OCI-LY1 (cell line): ENCODE results near the gene MYO18B.

Source experiments
- H2AFZ ChIP-seq: fragments of 200-600 bp; sonication (generic), shearing (Covaris generic); 2 replicates; pipeline ENCODE4 v1.6.0; 2014; ENCODE audit warnings: antibody characterized with exemption, mild to moderate bottlenecking, low read length
- H3F3A ChIP-seq: fragments of 200-600 bp; sonication (generic), shearing (Covaris generic); 2 replicates; pipeline ENCODE4 v1.6.0; 2014; ENCODE audit warnings: mild to moderate bottlenecking, antibody characterized with exemption, low read length, moderate library complexity; ENCODE audit not compliant: insufficient read depth
- H3K27ac ChIP-seq: fragments of 200-600 bp; sonication (generic); 2 replicates; pipeline ENCODE4 v1.5.1; 2014; ENCODE audit warnings: low read length, mixed run types, mild to moderate bottlenecking, low read depth; ENCODE audit not compliant: poor library complexity, severe bottlenecking
- H3K27me3 ChIP-seq: fragments of 200-600 bp; sonication (generic); 2 replicates; pipeline ENCODE4 v1.6.0; 2014; ENCODE audit warnings: antibody characterized with exemption, mild to moderate bottlenecking, low read length, moderate library complexity; ENCODE audit not compliant: insufficient read depth
- H3K36me3 ChIP-seq: fragments of 200-600 bp; sonication (generic); 2 replicates; pipeline ENCODE4 v1.6.1; 2014; ENCODE audit warnings: mild to moderate bottlenecking, antibody characterized with exemption, low read length, moderate library complexity, mixed read lengths; ENCODE audit not compliant: insufficient read depth
- H3K4me1 ChIP-seq: fragments of 200-600 bp; sonication (generic); 2 replicates; pipeline ENCODE4 v1.5.1; 2014; ENCODE audit warnings: mild to moderate bottlenecking, low read length, moderate library complexity; ENCODE audit not compliant: insufficient read depth, severe bottlenecking
- H3K4me2 ChIP-seq: fragments of 200-600 bp; sonication (generic), shearing (Covaris generic); 2 replicates; pipeline ENCODE4 v1.6.1; 2014; ENCODE audit warnings: low read length
- H3K4me3 ChIP-seq: fragments of 200-600 bp; sonication (generic); 2 replicates; pipeline ENCODE4 v1.5.1; 2014; ENCODE audit warnings: low read length, low read depth, mild to moderate bottlenecking, mixed read lengths; ENCODE audit not compliant: poor library complexity, severe bottlenecking
- H3K79me2 ChIP-seq: fragments of 200-600 bp; shearing (Covaris generic); 2 replicates; pipeline ENCODE4 v1.6.1; 2016; ENCODE audit warnings: mixed run types, low read length, mixed read lengths; ENCODE audit not compliant: insufficient read depth
- H3K9ac ChIP-seq: fragments of 200-600 bp; sonication (generic), shearing (Covaris generic); 2 replicates; pipeline ENCODE4 v1.6.1; 2014; ENCODE audit warnings: mild to moderate bottlenecking, low read length, mixed read lengths
- H3K9me2 ChIP-seq: fragments of 200-600 bp; sonication (generic), shearing (Covaris generic); 2 replicates; pipeline ENCODE4 v1.6.1; 2014; ENCODE audit warnings: low read depth, mild to moderate bottlenecking, low read length, mixed read lengths
- H3K9me3 ChIP-seq: fragments of 200-600 bp; shearing (Covaris generic); 2 replicates; pipeline ENCODE4 v1.6.1; 2014; ENCODE audit warnings: low read length, mixed read lengths
- H4K20me1 ChIP-seq: fragments of 200-600 bp; sonication (generic), shearing (Covaris generic); 2 replicates; pipeline ENCODE4 v1.6.0; 2016; ENCODE audit warnings: mild to moderate bottlenecking, low read length; ENCODE audit not compliant: insufficient read depth
- EZH2 ChIP-seq: fragments of 200-600 bp; sonication (generic), shearing (Covaris generic); IDR thresholded peaks from 2 replicates; pipeline ENCODE4 v1.8.0; 2017; ENCODE audit warnings: borderline replicate concordance, mixed run types, mild to moderate bottlenecking, antibody characterized with exemption, low read length, moderate library complexity, mixed read lengths
- TF ChIP-seq, protein P1 (sequence below): fragments of 200-600 bp; sonication (generic), shearing (Covaris generic); IDR thresholded peaks from 2 replicates; pipeline ENCODE4 v1.5.1; 2017; ENCODE audit warnings: mild to moderate bottlenecking, antibody characterized with exemption, low read length, moderate library complexity, mixed read lengths

MYO18B gene

GRCh38 chr22:25869771-25870170 lies 127.8 kb downstream of the MYO18B start:
- H3K79me2 ChIP-seq: no peaks in the 10 kb centered on the region
- no peak overlapping the region for H3K4me3 ChIP-seq
- no peaks in the 10 kb centered on the region for H3K4me1 ChIP-seq
- H3K4me2 ChIP-seq: no peak overlapping the region
- no peak overlapping the region for H3K9ac ChIP-seq
- no peak overlapping the region for H3K27ac ChIP-seq
- no peaks in the 10 kb centered on the region for H3K36me3 ChIP-seq
- H4K20me1 ChIP-seq: no peaks in the 10 kb centered on the region
- no peaks in the 10 kb centered on the region for H3K9me2 ChIP-seq
- H3F3A ChIP-seq: no peaks in the 10 kb centered on the region
- no peaks in the 10 kb centered on the region for H3K9me3 ChIP-seq
- TF ChIP-seq, protein P1, sequence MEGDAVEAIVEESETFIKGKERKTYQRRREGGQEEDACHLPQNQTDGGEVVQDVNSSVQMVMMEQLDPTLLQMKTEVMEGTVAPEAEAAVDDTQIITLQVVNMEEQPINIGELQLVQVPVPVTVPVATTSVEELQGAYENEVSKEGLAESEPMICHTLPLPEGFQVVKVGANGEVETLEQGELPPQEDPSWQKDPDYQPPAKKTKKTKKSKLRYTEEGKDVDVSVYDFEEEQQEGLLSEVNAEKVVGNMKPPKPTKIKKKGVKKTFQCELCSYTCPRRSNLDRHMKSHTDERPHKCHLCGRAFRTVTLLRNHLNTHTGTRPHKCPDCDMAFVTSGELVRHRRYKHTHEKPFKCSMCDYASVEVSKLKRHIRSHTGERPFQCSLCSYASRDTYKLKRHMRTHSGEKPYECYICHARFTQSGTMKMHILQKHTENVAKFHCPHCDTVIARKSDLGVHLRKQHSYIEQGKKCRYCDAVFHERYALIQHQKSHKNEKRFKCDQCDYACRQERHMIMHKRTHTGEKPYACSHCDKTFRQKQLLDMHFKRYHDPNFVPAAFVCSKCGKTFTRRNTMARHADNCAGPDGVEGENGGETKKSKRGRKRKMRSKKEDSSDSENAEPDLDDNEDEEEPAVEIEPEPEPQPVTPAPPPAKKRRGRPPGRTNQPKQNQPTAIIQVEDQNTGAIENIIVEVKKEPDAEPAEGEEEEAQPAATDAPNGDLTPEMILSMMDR: no peak
- no peak for TF ChIP-seq EZH2
- no peak overlapping the region for H2AFZ ChIP-seq
- H3K27me3 ChIP-seq: no peaks in the 10 kb centered on the region

DNA sequence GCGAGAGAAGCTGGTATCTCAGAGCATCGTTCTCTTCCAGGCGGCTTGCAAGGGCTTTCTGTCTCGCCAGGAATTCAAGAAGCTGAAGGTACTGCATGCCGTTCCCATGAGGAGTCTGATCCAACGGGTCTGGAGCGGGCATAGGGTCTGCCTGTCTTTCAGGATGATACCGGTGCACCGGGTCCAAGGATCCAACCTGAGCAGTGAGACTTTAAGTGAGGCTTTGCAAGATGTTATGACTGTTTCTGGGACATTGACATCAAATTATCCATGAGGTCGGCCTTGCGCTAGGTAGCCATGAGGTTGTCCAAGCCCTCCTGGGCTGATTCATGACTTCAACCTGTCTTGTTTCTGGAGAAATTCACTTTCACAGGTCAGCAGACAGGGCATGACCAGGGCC lies 132.3 kb downstream of the MYO18B start:
- H3K27me3 ChIP-seq: no peaks in the 10 kb centered on the region
- no peaks in the 10 kb centered on the region for H3K9me2 ChIP-seq
- no peak overlapping the region for H3K4me3 ChIP-seq
- no peak overlapping the region for H3K4me2 ChIP-seq
- no peaks in the 10 kb centered on the region for H3F3A ChIP-seq
- H2AFZ ChIP-seq: no peak overlapping the region
- no peak for TF ChIP-seq EZH2
- TF ChIP-seq, protein P1: no peak
- no peaks in the 10 kb centered on the region for H3K4me1 ChIP-seq
- no peaks in the 10 kb centered on the region for H3K79me2 ChIP-seq
- no peak overlapping the region for H3K27ac ChIP-seq
- no peak overlapping the region for H3K9ac ChIP-seq
- H3K36me3 ChIP-seq: no peaks in the 10 kb centered on the region
- no peaks in the 10 kb centered on the region for H3K9me3 ChIP-seq
- H4K20me1 ChIP-seq: no peaks in the 10 kb centered on the region

GRCh38 chr22:25875461-25875860 lies 133.5 kb downstream of the MYO18B start:
- Histone ChIP-seq H3K4me2 (no peak overlapping the region), H3K9me3 (no peaks in the 10 kb centered on the region), H3K79me2 (no peaks in the 10 kb centered on the region), H2AFZ (no peak overlapping the region), H3K9me2 (no peaks in the 10 kb centered on the region), H3K4me3 (no peak overlapping the region), H3K36me3 (no peaks in the 10 kb centered on the region), H3K27ac (no peak overlapping the region), H4K20me1 (no peaks in the 10 kb centered on the region), H3K27me3 (no peaks in the 10 kb centered on the region), H3F3A (no peaks in the 10 kb centered on the region), H3K9ac (no peak overlapping the region), H3K4me1 (no peaks in the 10 kb centered on the region)
- TF ChIP-seq, protein P1: no peak
- TF ChIP-seq EZH2: no peak
